Neural progenitor cell (in vitro differentiated cells): ENCODE measurements around the gene FAM185A. TPM values are rescaled to one million over a fixed set of nuclear protein-coding genes. Genes with fewer than 3 reads are reported as not detected.
"Not testable (repeated sequence)": the region's sequence is repeated elsewhere in the genome, so short reads cannot be mapped to it uniquely, and the experiment has no call there.

Source experiments
- DNase-seq: peaks from one replicate; pipeline ENCODE4 v3.0.0-alpha.2; 2016; ENCODE audit warnings: low spot score
- H2AFZ ChIP-seq: fragments of 200-600 bp; sonication (generic); replicated peaks from 2 replicates; pipeline ENCODE4 v1.6.1; 2016; ENCODE audit warnings: antibody characterized with exemption
- H3F3A ChIP-seq: fragments of 200-600 bp; sonication (generic); 2 replicates; pipeline ENCODE4 v1.6.1; 2016; ENCODE audit warnings: antibody characterized with exemption, low read depth
- H3K27ac ChIP-seq: fragments of 200-600 bp; sonication (generic); 2 replicates; pipeline ENCODE4 v1.5.1; 2016; ENCODE audit warnings: mild to moderate bottlenecking
- H3K27me3 ChIP-seq: fragments of 200-600 bp; sonication (generic); 2 replicates; pipeline ENCODE4 v1.6.1; 2016; ENCODE audit warnings: mild to moderate bottlenecking, moderate library complexity
- H3K36me3 ChIP-seq: fragments of 200-600 bp; sonication (generic); 2 replicates; pipeline ENCODE4 v1.5.1; 2016
- H3K4me1 ChIP-seq: fragments of 200-600 bp; sonication (generic); 2 replicates; pipeline ENCODE4 v1.6.1; 2016; ENCODE audit warnings: mixed run types
- H3K4me2 ChIP-seq: fragments of 200-600 bp; sonication (generic); 2 replicates; pipeline ENCODE4 v1.6.1; 2016
- H3K4me3 ChIP-seq: fragments of 200-600 bp; sonication (generic); 2 replicates; pipeline ENCODE4 v1.5.1; 2016
- H3K79me2 ChIP-seq: fragments of 200-600 bp; sonication (generic); 2 replicates; pipeline ENCODE4 v1.6.1; 2016; ENCODE audit warnings: low read depth
- H3K9ac ChIP-seq: fragments of 200-600 bp; sonication (generic); 2 replicates; pipeline ENCODE4 v1.6.1; 2016
- H3K9me3 ChIP-seq: fragments of 200-600 bp; sonication (generic); 2 replicates; pipeline ENCODE4 v1.5.1; 2016; ENCODE audit warnings: low read depth
- H4K20me1 ChIP-seq: fragments of 200-600 bp; sonication (generic); 2 replicates; pipeline ENCODE4 v1.6.1; 2016; ENCODE audit warnings: low read depth
- H3K27ac Mint-ChIP-seq: 3 replicates; pipeline ENCODE4 v1.8.0; 2021; ENCODE audit warnings: mixed read lengths
- H3K27me3 Mint-ChIP-seq: 2 replicates; pipeline ENCODE4 v1.8.0; 2022; ENCODE audit warnings: low read depth, mild to moderate bottlenecking, inconsistent platforms, moderate library complexity, mixed read lengths; ENCODE audit not compliant: insufficient read depth
- H3K36me3 Mint-ChIP-seq: 3 replicates; pipeline ENCODE4 v1.8.0; 2021; ENCODE audit warnings: mixed read lengths
- H3K4me1 Mint-ChIP-seq: 3 replicates; pipeline ENCODE4 v1.8.0; 2021; ENCODE audit warnings: mixed read lengths
- H3K4me3 Mint-ChIP-seq: 3 replicates; pipeline ENCODE4 v1.8.0; 2021; ENCODE audit warnings: mild to moderate bottlenecking, moderate library complexity, mixed read lengths
- H3K9me3 Mint-ChIP-seq: 3 replicates; pipeline ENCODE4 v1.8.0; 2020; ENCODE audit warnings: mixed read lengths
- total RNA-seq: library from RNA; depleted of rRNA; stranded (reverse); fragments of >200 nt; gene quantifications from 2 replicates; pipeline ENCODE4 v1.2.3, GENCODE V29; 2015; ENCODE audit warnings: low replicate concordance

Gene FAM185A
- total RNA-seq, 1 donor from 2014 or later = 19.9 TPM

GRCh38 chr7:102730431-102730830 lies 18.4 kb upstream of the FAM185A start:
- H3K9me3 ChIP-seq, DNase-seq, H3K4me1 Mint-ChIP-seq, H4K20me1 ChIP-seq, H3K36me3 Mint-ChIP-seq, H3K27me3 ChIP-seq, H3K9me3 Mint-ChIP-seq, H3K4me3 ChIP-seq, H3K4me3 Mint-ChIP-seq, H3K27ac Mint-ChIP-seq, H3K27me3 Mint-ChIP-seq, H3K4me1 ChIP-seq, H3K79me2 ChIP-seq, H3K36me3 ChIP-seq, H3K4me2 ChIP-seq, H3K27ac ChIP-seq, H3F3A ChIP-seq, H3K9ac ChIP-seq, H2AFZ ChIP-seq: not testable (repeated sequence)

- not testable (repeated sequence) for H3K4me3 ChIP-seq, H3K27ac Mint-ChIP-seq, H3K27me3 Mint-ChIP-seq, H3K27ac ChIP-seq, H3K4me1 ChIP-seq, H3K4me3 Mint-ChIP-seq, H3F3A ChIP-seq, H3K9me3 Mint-ChIP-seq, H3K79me2 ChIP-seq, H3K27me3 ChIP-seq, DNase-seq, H3K9ac ChIP-seq, H4K20me1 ChIP-seq, H3K4me2 ChIP-seq, H3K4me1 Mint-ChIP-seq, H3K36me3 ChIP-seq, H3K9me3 ChIP-seq, H3K36me3 Mint-ChIP-seq
- H2AFZ ChIP-seq = peak overlapping the region; percentile 58
Measured at GRCh38 chr7:102742002-102742771, 6.6 kb upstream of the FAM185A start.

- DNase-seq, H3K9me3 ChIP-seq, H3K27ac Mint-ChIP-seq, H3K36me3 Mint-ChIP-seq, H3F3A ChIP-seq, H4K20me1 ChIP-seq, H3K9me3 Mint-ChIP-seq, H3K4me3 Mint-ChIP-seq, H3K4me1 Mint-ChIP-seq, H3K4me2 ChIP-seq, H3K27me3 Mint-ChIP-seq, H3K27me3 ChIP-seq, H3K9ac ChIP-seq, H3K27ac ChIP-seq, H3K4me1 ChIP-seq, H3K4me3 ChIP-seq, H3K79me2 ChIP-seq, H3K36me3 ChIP-seq, H2AFZ ChIP-seq: not testable (repeated sequence)
Measured at GRCh38 chr7:102743861-102744260, 4.9 kb upstream of the FAM185A start.

- peaks cover 11% of the 10 kb centered on the region for H3K79me2 ChIP-seq
- H3K27ac Mint-ChIP-seq, H3K4me3 ChIP-seq, H3K4me1 ChIP-seq, H3K9ac ChIP-seq, DNase-seq, H2AFZ ChIP-seq, H3K36me3 Mint-ChIP-seq, H4K20me1 ChIP-seq, H3K36me3 ChIP-seq, H3K27me3 ChIP-seq, H3F3A ChIP-seq, H3K27ac ChIP-seq, H3K4me3 Mint-ChIP-seq, H3K9me3 Mint-ChIP-seq, H3K27me3 Mint-ChIP-seq, H3K4me2 ChIP-seq, H3K9me3 ChIP-seq: not testable (repeated sequence)
- peaks cover 17% of the 10 kb centered on the region for H3K4me1 Mint-ChIP-seq
Measured at GRCh38 chr7:102745494-102746288, 3.1 kb upstream of the FAM185A start.

- H3K27me3 ChIP-seq, H3F3A ChIP-seq, H3K9me3 Mint-ChIP-seq, DNase-seq, H4K20me1 ChIP-seq, H3K4me1 ChIP-seq, H3K9ac ChIP-seq, H3K27me3 Mint-ChIP-seq, H3K27ac Mint-ChIP-seq, H3K9me3 ChIP-seq, H3K36me3 Mint-ChIP-seq, H3K27ac ChIP-seq, H3K36me3 ChIP-seq: not testable (repeated sequence)
- peak overlapping the region; percentile 86 for H3K4me3 Mint-ChIP-seq
- peak overlapping the region; percentile 91 for H2AFZ ChIP-seq
- peaks cover 15% of the 10 kb centered on the region for H3K79me2 ChIP-seq
- H3K4me3 ChIP-seq = peak overlapping the region; percentile 64
- H3K4me1 Mint-ChIP-seq = peaks cover 20% of the 10 kb centered on the region
- peak overlapping the region; percentile 86 for H3K4me2 ChIP-seq
Measured at GRCh38 chr7:102749445-102749786, 617 bp downstream of the FAM185A start.
